ENCODE data around the gene GPX2.

The GPX2 gene

GRCh38 chr14:64942531-64943111, at the start of gene GPX2:
GPX2 (minus strand) TSS chr14:64942745; CDS start chr14:64942726, 19 bp downstream.
- DNase-seq = no peak

GRCh38 chr14:64990939-64991338, 48.4 kb upstream of the GPX2 start:
- DNase-seq = no peak

GRCh38 chr14:64990296-64990695, 47.8 kb upstream of the GPX2 start:
- no peak for DNase-seq

DNA sequence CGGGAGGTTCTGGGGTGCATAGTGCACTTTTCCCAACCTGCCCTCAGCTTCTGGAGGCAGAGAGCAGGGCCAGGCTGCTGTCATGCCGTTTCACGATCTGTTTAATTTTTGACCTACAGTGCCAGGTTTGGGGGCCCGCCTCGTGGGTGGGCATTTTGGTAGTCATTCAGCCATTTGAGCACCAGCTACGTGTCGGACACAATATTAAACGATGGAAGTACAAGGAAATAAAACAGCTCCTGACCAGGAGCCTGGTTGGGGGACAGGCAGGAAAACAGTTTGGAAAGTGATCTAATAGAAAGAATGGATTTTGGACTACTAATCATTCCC, 44.9 kb upstream of the GPX2 start:
- DNase-seq = no peak

GRCh38 chr14:64986648-64987437, 44.3 kb upstream of the GPX2 start, which contains the start of gene FNTB:
FNTB (plus strand) TSS chr14:64986895; CDS start chr14:64986954, 59 bp downstream.
- DNase-seq = peak; percentile 99

- peak; percentile 88 for DNase-seq
Observed at GRCh38 chr14:64983439-64984310, 41.1 kb upstream of the GPX2 start.

GRCh38 chr14:64979336-64980074, 37.0 kb upstream of the GPX2 start:
- DNase-seq = no peak

GRCh38 chr14:64974563-64974962, 32.0 kb upstream of the GPX2 start:
- DNase-seq = no peak

GRCh38 chr14:64973826-64974225, 31.3 kb upstream of the GPX2 start:
- no peak for DNase-seq

- DNase-seq = no peak
Observed at GRCh38 chr14:64973026-64973442, 30.5 kb upstream of the GPX2 start.

DNA sequence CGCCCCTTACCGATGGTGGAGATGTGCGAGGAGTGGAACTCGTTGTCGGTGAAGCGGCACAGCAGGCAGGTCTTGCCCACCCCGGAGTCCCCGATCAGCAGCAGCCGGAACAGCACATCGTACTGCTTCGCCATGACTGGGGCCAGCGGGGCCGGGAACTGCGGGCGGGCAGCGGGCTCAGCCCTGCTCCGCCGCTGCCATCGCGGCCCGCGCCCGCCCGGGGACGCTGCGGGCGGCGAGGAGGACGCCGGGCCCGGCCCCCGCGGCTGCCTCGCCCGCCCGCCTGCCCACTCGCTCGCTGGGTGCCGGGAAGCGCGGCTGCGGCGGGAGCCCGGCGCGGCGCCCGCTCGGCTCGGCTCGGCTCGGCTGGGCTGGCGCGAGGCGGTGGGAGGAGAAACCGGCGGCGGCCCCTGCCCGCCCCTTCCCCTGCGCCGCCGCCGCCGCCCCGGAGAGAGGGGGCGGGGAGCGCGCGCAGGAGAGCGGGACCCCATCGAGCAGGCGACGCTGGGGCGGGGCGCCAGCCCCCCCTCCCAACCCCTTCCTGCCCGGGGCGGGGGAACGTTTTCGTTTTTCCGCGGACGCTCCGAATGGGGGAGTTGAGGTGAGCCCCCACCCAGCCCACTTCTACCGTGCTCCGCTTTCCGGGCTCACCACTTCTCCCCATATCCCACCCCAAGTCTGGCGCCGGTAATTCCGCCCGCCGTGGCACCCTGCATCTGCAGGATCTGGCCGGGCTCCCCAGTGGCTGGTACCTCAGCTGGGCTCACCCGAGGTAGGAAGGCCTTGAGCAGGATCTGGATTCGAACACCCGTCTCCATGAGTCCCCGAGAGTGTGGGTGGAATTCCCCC, 29.6 kb upstream of the GPX2 start, which contains the start of gene RAB15:
Gene RAB15 (minus strand): TSS at position 394 of the 849 bp plus-strand sequence. CDS start 260 bp downstream, at position 134.
- DNase-seq = peak; percentile 37

- DNase-seq = no peak
Observed at GRCh38 chr14:64971491-64971942, 29.0 kb upstream of the GPX2 start.

GRCh38 chr14:64970776-64971477, 28.4 kb upstream of the GPX2 start:
- no peak for DNase-seq

- no peak for DNase-seq
Observed at GRCh38 chr14:64970041-64970440, 27.5 kb upstream of the GPX2 start.

DNA sequence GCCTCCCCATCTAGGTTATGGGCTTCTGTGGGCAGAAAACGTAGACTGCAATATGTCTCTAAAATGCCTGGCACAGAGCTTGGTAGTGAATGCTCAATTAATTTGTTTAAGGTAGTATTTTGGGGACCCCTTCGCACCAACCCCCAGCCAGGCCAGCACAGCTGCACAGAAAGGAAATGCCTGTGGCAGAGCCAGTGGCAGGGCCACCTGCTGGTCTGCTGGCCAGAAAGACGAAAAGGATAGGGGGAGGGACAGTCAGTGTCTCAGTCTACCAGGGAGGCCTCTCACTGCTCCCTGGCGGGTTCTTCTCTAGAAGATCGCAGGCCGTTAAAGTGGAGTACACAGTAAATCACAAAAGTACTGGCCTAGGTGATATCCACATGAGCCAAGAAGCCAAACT, 26.1 kb upstream of the GPX2 start:
- no peak for DNase-seq

DNA sequence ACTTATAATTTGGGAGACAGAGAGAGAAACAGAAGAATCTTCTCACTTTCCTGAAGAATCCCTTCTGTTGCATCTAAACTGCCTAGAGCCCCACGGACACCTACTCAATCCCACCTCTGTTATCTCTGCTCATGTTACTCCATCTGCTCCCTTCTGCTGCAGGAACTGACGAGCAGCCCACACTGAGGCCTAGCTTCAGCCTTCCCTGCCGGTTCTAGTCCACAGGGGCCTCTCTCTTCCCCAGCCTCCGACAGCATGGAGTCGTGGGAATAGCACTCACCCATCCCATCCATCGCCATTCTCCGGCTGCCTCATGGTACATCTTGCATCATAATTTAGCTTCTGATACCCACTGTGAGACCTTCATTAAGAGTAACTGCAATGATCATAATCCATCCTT, 25.6 kb upstream of the GPX2 start:
- peak; percentile 21 for DNase-seq

- DNase-seq = no peak
Observed at GRCh38 chr14:64966976-64967375, 24.4 kb upstream of the GPX2 start.

GRCh38 chr14:64965356-64966000, 22.9 kb upstream of the GPX2 start:
- DNase-seq = no peak

- no peak for DNase-seq
Observed at GRCh38 chr14:64963611-64964010, 21.1 kb upstream of the GPX2 start.

GRCh38 chr14:64960762-64961276, 18.3 kb upstream of the GPX2 start:
- DNase-seq = peak; percentile 93

Data from NCI-H1694 treated with DMSO at 0.1 percent for 48 hours (cell line).